Measurements from ENCODE around the gene TPRG1. TPM values are rescaled to one million over a fixed set of nuclear protein-coding genes. Genes with fewer than 3 reads are reported as not detected.

The TPRG1 gene, protein sequence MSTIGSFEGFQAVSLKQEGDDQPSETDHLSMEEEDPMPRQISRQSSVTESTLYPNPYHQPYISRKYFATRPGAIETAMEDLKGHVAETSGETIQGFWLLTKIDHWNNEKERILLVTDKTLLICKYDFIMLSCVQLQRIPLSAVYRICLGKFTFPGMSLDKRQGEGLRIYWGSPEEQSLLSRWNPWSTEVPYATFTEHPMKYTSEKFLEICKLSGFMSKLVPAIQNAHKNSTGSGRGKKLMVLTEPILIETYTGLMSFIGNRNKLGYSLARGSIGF
- total RNA-seq, result 3.3 TPM
- long read RNA-seq, result 0 reads

DNA sequence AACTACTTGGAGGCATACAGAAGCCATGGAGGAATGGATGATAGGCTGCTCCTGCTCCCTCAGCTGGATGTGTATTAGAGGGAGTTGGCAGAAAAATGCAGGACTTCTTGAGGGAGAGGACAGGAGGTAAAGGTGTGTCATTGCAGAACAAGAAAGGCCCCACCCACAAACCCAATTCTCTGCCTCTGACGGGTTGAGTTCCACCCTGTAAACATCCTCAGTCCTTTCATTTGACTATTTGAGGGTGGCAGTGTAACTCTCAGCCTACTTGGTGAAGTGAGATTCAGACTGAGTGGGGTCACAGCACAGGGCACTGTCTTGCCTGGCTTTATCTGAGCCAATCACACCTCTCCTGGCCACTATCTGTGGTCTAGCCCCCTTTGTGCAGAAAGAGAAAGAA, at the start of gene TPRG1:
TSS of gene TPRG1 (plus strand) at position 265 of the 400 bp plus-strand sequence. CDS start 35,414 bp downstream, outside the sequence.
- DNase-seq (ENCODE audit: missing footprints) (no peak), ATAC-seq (no peak)
- intact Hi-C loops (cut with DNase I), result no loop called here

DNA sequence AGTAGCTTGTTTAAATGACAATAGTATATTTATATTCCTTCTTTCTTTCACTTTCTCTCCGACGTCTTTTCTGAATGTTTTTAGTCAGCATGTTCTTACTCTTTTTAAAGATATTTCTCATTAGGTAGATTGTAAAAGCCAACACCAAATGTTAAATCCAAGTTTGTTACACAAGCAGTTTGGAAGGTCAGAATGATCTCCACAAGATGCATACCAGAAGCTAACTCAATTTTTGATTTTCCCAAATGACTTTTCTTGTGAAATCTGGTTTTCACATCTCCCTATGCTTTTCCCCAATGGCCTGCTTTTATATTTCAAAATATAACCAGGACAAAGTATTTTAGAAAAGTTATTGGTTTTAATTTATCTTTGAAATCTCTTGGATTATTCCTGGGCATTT, 49.7 kb upstream of the TPRG1 start:
- ATAC-seq (peak; percentile 62), DNase-seq (ENCODE audit: missing footprints) (no peak)
- intact Hi-C loops (cut with DNase I), result loop anchor here (2.0 kb wide), 1 partner anchor 23 kb away; no protein-coding TSS in a partner anchor

DNA sequence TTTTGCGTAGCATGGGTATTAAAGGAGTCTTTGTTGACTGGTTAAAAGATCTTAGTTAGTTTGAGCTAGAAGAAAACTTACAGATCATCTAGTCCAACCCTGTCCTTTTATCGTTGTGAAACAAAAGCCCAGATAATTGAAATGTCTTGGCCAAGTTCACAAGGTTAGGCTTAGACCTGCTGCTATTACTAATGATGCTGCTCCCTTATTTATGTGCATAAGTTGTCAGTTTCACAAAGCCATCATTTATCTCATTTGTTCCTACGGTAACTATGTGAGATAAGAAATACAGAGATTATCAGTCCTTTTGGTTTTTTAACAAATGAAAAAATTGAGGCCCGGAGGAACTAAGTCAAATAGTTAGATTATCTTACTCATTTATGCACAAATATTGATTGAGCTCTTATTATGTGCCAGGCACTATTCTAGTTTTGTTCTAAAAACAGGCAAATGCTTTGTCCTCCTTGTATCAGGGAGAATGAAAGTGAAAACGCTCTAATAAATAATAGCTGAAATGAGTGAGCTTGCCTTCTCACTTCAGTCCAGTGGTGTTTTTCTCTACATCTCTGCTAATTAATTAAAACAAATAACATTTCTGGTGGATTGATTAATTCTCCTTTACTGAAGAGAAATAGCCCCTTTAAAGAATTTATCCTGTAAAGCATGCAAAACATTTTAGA, 49.1 kb upstream of the TPRG1 start:
- DNase-seq (ENCODE audit: missing footprints) (no peak), ATAC-seq (peak; percentile 51)
- intact Hi-C loops (cut with DNase I), result loop anchor here (2.0 kb wide), 1 partner anchor 24 kb away; no protein-coding TSS in a partner anchor

DNA sequence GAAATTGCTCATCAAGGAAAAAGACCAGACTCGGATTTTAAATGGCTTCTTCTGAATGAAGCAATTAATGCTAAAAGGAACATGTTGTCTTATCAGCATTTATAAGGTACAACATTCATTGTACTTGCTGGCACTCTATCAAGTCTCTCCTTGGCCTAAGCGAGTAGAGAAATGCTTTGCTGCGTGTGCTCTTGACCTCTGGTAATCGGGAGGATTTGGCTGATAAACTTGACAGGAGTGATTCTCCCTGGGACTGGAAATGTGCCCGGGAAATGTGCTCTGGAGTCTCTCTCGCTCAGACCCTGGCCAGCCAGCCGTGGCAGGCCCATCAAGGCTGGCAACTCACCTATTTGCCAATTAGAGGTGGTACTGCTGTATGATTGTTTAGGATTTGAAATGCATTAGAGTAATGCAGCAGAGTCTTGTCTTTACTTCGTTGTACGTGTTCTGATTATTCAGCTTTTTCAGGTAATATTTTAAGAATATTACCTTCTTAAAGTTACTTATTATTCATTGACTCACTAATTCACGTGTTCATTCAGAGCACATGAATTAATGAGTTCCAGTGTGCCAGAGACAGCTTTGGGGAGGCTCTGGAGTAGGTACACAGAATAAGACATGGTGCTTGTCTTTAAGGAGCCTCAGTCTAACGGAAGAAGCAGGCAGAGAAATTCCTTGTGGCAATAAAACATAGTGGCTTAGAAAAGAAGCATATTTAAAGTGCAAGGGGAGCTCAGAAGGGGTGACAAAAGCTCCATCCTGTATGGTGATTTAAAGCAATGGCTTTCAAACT, 48.0 kb upstream of the TPRG1 start:
- intact Hi-C loops (cut with DNase I), result loop anchor here (2.0 kb wide), 1 partner anchor 25 kb away; no protein-coding TSS in a partner anchor
- DNase-seq (ENCODE audit: missing footprints) (no peak), ATAC-seq (peak; percentile 90)

DNA sequence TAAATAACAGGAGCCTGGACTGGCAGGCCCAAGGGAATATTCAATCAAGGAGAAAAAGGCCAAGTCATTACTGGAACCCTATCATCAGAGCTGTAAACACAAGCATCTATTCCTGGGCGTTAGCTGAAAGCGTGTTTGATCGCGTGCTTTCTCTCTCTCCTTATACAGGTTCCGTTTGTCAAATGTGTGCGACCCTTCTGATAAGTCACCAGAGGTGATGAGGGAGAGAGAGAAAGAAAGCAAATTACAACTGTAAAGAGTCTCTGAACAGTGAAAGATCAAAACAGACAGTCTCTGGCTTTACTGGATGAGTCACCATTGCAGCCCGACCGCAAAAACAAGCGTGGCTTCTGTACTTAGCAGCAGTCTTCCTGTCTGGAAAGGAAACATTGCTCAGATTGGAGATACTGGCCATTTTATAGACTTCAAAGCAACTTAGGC, 39.5 kb upstream of the TPRG1 start:
- intact Hi-C loops (cut with DNase I), result no loop called here
- DNase-seq (ENCODE audit: missing footprints) (peak; percentile 74), ATAC-seq (peak; percentile 76)

DNA sequence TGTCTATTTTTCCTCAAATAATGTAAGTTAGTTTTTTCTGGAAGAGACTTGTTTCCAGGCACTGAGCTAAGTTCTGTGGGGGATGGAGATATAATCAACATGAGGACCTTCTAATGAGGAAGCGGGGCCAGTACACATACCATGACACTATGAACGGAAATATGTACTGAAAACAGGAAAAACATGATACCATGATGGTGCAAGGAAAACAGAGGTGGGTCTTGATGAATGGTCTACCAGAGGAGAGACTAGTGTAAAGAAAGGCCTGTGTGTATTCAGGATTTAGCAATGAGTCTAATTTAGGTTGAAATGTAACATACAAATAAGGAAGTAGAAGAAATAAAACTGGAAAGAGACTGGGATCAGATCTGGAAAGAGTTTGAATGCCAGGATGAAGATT, 38.9 kb upstream of the TPRG1 start:
- DNase-seq (ENCODE audit: missing footprints), result no peak
- intact Hi-C loops (cut with DNase I), result no loop called here

DNA sequence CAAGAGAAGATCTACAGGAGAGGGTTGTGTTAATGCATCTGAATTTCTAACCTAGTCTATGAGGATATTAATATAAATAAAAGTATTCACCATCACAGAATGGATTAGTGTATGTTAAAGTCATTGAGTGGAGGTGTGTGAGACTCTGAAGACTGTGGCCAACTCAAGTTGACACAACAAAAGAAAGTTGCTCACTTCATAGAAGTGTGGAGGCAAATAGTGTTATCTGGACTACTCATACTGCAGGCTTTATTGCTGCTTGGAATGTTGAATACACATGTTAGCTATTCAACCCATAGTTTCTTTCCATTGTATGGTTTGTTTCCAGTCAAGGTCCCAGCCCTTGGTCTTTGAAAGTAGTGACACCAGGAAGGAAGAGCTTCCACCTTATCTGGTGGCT, 38.0 kb upstream of the TPRG1 start:
- ATAC-seq, result no peak
- intact Hi-C loops (cut with DNase I), result no loop called here
- DNase-seq (ENCODE audit: missing footprints), result no peak

More for the DNA sequence above, 38.9 kb upstream of the TPRG1 start:
- ATAC-seq, result no peak

DNA sequence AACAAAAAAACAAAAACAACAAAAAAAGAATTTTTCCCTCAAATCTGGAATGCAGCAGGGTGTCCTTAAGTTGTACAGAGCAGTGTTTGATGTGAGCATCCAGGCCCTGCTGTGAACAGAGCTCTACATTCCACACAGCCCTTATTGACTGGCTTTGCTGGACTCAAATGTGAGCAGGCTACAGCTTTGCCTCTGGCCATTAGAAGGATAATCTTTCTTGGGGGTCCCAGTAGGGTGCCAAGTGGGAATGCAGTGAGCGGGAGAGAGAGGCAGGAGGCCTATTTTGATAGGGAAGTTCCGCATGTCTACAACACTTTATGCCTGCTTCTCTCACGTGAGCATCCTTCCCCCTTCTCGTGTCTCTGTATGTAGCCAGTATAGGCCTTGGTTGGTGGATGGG, 34.4 kb upstream of the TPRG1 start:
- ATAC-seq, result no peak
- intact Hi-C loops (cut with DNase I), result no loop called here
- DNase-seq (ENCODE audit: missing footprints), result no peak

DNA sequence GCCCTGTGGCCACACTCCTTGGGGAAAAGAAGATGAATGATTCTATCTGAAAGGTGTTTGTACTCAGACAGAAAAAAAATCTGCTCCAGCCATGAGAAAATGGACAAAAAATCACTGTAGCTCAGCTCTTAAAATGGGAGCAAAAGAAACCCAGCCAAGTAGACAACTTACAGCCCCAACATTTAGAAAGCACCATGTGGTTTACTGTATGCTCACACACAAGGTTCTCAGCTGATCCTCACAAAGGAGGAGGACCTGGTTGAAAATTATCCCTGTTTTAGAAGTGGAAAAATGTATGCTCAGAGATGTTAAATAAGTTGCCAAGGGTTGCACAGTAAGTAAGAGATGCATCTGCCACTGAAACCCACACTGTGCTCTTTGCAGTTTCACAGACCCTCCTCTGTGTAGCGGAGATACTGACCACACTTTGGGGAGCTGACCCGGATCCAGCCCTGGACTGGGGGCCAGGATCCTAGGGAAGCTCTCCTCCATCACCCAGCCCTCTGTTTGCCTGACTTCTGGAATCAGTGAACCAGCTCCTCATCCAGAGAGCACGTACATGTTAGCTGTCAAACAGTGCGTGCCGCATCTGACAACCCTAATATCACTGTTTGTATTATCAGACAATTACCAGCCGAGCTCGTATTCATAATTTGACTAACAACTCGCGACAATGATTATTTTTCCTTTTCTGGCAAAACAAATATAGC, 32.7 kb upstream of the TPRG1 start:
- no peak for DNase-seq (ENCODE audit: missing footprints)
- ATAC-seq, result no peak
- intact Hi-C loops (cut with DNase I), result no loop called here

DNA sequence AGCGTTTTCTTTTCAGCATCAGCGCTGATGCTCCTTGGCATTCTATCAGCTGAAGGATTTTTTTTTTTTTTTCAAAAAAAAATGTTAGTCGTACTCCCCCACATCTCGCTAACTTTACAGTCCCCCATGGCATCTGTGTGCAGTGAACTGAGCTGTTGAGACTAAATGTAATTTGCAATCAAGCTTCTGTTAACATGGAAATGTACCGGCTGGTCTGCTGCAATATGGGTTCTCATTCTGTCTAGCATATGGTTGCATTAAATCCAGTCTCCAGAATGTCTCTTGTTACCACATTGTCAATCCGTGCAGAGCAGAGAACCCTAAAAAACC, 32.2 kb upstream of the TPRG1 start:
- ATAC-seq (no peak), DNase-seq (ENCODE audit: missing footprints) (no peak)
- intact Hi-C loops (cut with DNase I), result no loop called here

DNA sequence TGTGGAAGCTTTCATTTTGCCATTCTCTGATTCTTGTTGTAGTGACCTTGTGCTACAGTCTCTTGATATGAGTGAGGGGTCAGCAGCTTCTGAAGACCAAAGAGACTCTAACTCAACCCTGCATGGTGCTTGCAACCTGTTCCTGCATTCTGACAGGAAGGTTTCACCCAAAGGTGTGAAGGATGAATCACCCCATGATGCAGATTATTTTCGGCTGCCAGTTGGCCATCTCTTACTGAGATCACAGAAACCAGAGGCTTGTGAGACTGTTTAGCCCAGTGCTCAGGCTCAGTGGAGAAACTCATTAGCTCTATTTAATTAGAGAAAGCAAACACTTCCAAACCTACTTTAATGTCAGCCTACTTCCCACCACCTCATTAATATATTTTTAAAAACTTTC, 29.2 kb upstream of the TPRG1 start:
- ATAC-seq (no peak), DNase-seq (ENCODE audit: missing footprints) (no peak)
- intact Hi-C loops (cut with DNase I), result no loop called here

DNA sequence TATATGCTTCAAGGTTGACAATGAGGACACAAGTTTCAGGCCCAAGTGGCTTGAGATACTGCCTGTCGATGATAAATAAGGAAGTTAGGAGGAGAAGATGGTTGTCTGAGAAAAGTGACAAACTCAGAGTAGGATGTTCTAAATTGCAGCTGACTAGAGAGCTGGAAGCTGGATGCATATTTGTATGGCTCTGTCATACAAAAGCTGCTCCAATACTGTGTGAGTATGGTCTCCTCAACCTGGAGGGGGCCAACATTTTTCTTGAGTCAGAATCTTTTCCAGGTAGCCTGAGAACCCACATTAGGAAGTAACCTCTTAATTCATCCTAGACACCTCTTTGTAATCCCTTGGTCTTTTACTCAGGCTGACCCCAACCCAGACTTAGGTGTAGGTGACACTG, 28.4 kb upstream of the TPRG1 start:
- ATAC-seq, result no peak
- intact Hi-C loops (cut with DNase I), result no loop called here
- no peak for DNase-seq (ENCODE audit: missing footprints)

DNA sequence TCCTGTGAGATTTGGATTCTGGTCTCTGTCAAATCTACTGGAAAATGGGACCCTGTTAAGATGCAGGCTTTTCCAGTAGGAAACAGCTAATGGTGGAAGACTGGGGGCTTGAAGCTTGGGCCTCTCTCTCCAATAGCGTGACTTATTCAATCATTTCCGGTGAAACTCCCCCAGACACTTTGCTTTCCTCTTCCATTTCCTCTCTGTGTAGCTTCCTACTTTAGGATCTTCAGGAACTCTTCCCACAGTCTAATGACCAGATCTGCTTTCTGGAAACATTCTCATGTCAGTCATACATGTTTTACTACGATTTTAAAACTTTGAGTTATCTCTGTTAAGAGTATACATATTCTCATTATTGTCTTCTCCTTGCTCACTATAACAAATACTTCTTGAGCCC, 28.0 kb upstream of the TPRG1 start:
- DNase-seq (ENCODE audit: missing footprints) (no peak), ATAC-seq (no peak)
- intact Hi-C loops (cut with DNase I), result no loop called here

DNA sequence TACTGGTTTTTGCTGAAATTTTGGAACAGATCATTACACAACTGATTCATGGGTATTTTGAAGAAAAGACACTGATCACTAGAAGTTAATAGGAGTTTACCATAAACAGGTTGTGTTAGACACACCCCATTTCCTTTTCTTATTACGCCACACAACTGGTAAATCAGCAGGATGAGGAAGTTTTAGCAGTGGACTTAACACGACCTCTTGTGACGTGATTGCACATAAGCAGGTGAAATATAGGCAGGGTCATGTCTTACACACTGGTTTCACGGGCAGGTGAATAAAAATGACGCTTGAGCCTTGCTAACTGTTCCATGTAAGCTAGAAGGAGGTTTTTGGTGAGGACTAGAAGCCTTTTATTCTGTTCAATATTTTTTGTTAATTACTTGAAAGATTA, 27.1 kb upstream of the TPRG1 start:
- DNase-seq (ENCODE audit: missing footprints), result no peak
- ATAC-seq, result peak; percentile 67
- intact Hi-C loops (cut with DNase I), result loop anchor here (5.0 kb wide), 2 partner anchors 102 to 192 kb away; no protein-coding TSS in a partner anchor

DNA sequence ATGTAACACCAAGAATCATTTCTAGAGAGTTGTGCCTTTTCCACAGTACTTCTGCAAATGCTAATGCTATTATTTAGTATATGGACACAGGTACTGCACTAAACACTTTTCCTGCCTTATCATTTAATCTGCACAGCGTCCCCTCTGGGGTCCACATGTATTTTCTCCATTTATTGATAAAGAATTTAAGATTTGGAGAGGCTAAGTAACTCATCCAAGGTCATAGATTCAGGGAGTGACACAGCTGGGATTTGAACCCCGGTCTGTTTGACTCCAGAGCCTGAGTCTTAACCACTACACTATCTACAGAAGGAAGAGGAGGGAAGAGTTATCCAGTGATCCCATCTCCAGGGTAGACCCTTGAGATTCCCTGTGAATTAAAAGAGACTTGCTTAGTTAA, 24.9 kb upstream of the TPRG1 start:
- DNase-seq (ENCODE audit: missing footprints) (no peak), ATAC-seq (no peak)
- intact Hi-C loops (cut with DNase I), result loop anchor here (2.0 to 5.0 kb wide), 3 partner anchors 105 to 1408 kb away; no protein-coding TSS in a partner anchor

DNA sequence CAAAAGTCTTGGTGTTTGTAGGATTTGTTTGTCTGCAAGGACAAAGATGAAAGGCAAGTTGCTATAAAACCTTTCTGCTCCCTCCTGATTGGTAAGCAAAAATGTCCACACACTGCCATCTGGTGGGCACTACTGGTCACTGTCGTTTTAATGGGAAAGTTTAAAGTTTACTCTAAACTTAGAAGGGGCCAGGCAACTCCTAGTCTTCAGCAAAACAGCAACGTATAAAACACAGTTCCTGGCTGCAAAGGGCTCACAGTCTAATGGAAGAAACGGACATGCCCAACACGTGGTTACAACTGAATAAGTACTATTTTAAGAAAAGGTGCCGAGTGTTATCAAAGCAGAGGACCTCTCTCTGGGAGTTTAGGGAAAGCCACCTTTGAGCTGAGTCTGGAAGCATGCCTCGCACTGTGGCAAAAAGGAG, 23.7 kb upstream of the TPRG1 start:
- DNase-seq (ENCODE audit: missing footprints), result no peak
- intact Hi-C loops (cut with DNase I), result loop anchor here (5.0 kb wide), 2 partner anchors 106 to 196 kb away; no protein-coding TSS in a partner anchor
- peak; percentile 69 for ATAC-seq

DNA sequence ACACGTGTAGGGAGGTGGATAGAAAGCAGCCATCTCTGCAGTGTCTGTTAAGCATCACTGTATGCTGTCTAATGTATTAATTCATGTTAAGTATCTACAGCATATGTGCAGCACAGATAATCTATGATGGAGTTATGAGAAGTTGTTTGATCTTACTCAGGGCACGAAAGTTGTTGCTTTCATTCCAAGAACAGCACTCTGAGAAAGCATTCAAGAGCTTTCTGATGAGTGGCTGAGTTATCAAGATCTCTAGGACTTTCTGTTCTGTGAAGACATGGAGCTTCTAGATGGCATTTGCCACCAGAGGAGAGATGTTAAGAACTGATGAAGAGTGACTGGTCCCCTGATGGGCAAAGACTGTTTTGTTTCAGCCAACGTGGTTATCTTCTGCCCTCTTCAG, 22.6 kb upstream of the TPRG1 start:
- intact Hi-C loops (cut with DNase I), result loop anchor here (5.0 kb wide), 2 partner anchors 107 to 197 kb away; no protein-coding TSS in a partner anchor
- DNase-seq (ENCODE audit: missing footprints), result no peak
- ATAC-seq, result no peak

DNA sequence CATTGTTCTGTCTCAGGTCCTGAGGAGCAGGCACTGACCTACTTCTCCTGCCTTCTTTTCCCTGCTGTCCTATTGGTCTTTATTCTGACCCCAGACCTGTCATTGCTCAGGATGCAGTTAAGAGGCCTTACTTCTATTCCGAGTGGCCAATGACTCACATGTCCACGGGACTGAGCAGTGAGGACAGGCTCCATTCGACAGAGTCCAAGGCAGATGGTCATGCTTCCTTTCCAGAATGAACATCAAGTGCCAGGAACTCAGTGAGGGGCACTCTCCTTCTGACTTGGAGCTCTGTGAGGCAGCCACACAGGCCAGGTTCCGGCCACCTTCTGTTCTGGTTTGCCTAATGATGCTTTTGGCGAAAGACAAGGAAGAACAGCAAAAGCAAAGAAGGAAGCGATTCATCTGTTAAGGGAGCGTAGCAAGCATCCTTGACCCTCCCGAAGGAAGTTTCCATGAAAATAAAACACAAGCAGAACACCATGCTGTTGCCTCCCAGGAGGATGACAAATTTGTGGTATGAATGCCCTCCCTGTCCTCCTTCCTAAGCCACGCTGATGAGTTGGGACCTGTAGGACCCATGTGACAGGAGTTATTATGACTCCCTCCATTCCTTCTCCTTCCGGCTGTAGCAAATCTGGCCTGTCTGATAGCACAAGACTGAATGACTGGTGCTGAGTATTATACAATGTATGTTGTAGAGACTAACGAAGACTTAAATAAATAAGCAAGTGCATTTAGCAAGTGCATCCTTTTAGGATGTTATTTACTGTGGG, 14.4 kb upstream of the TPRG1 start:
- intact Hi-C loops (cut with DNase I), result no loop called here
- DNase-seq (ENCODE audit: missing footprints) (no peak), ATAC-seq (no peak)

All from Right ventricle myocardium inferior (tissue), 1 donor.